GM06990 (cell line): ENCODE measurements around the gene FAM53B.

Experiments
- DNase-seq: peaks from one replicate; pipeline ENCODE4 v3.0.0-alpha.2; 2011; ENCODE audit not compliant: insufficient read length; ENCODE audit errors: extremely low read depth
- H3K27me3 ChIP-seq: replicated peaks from 2 replicates; pipeline ENCODE4 v1.6.0; 2011; ENCODE audit warnings: low read length; ENCODE audit not compliant: control insufficient read depth, insufficient read depth
- H3K36me3 ChIP-seq: 2 replicates; pipeline ENCODE4 v1.5.1; 2011; ENCODE audit warnings: low read length; ENCODE audit not compliant: control insufficient read depth, insufficient read depth
- H3K4me3 ChIP-seq: replicated peaks from 2 replicates; pipeline ENCODE4 v1.5.1; 2011; ENCODE audit warnings: low read depth, mild to moderate bottlenecking, control low read depth, low read length
- CTCF ChIP-seq: IDR thresholded peaks from 2 replicates; pipeline ENCODE4 v1.5.1; 2011; ENCODE audit warnings: low read length, control low read depth, mild to moderate bottlenecking, inconsistent platforms; ENCODE audit not compliant: insufficient read depth, poor library complexity, severe bottlenecking

The FAM53B gene

GRCh38 chr10:124737221-124737620, 7.0 kb downstream of the FAM53B start:
- no peak overlapping the region for H3K4me3 ChIP-seq
- no peaks in the 10 kb centered on the region for H3K36me3 ChIP-seq
- no peaks in the 10 kb centered on the region for H3K27me3 ChIP-seq
- no peak for DNase-seq
- TF ChIP-seq CTCF, result no peak

GRCh38 chr10:124736491-124737136, 7.6 kb downstream of the FAM53B start:
- no peak for TF ChIP-seq CTCF
- Histone ChIP-seq H3K4me3 (no peak overlapping the region), H3K27me3 (no peaks in the 10 kb centered on the region), H3K36me3 (no peaks in the 10 kb centered on the region)
- no peak for DNase-seq

- TF ChIP-seq CTCF, result no peak
- Histone ChIP-seq H3K4me3 (no peak overlapping the region), H3K27me3 (no peaks in the 10 kb centered on the region), H3K36me3 (no peaks in the 10 kb centered on the region)
- no peak for DNase-seq
Observed at GRCh38 chr10:124735491-124736286, 8.5 kb downstream of the FAM53B start.

- no peak overlapping the region for H3K4me3 ChIP-seq
- no peak for TF ChIP-seq CTCF
- H3K36me3 ChIP-seq, result no peaks in the 10 kb centered on the region
- H3K27me3 ChIP-seq, result no peaks in the 10 kb centered on the region
- no peak for DNase-seq
Observed at GRCh38 chr10:124734311-124735166, 9.6 kb downstream of the FAM53B start.

GRCh38 chr10:124733571-124734245, 10.5 kb downstream of the FAM53B start:
- no peak for DNase-seq
- H3K36me3 ChIP-seq, result no peaks in the 10 kb centered on the region

More at GRCh38 chr10:124733571-124734245, 10.5 kb downstream of the FAM53B start:
- no peak overlapping the region for H3K4me3 ChIP-seq
- H3K27me3 ChIP-seq, result no peaks in the 10 kb centered on the region
- no peak for TF ChIP-seq CTCF
